ENCODE data around the gene MT1H. TPM values are rescaled to one million over a fixed set of nuclear protein-coding genes. Genes with fewer than 3 reads are reported as not detected.

The MT1H gene
- polyA plus RNA-seq, 3 donors, result 0.76 TPM; not detected in 2

DNA sequence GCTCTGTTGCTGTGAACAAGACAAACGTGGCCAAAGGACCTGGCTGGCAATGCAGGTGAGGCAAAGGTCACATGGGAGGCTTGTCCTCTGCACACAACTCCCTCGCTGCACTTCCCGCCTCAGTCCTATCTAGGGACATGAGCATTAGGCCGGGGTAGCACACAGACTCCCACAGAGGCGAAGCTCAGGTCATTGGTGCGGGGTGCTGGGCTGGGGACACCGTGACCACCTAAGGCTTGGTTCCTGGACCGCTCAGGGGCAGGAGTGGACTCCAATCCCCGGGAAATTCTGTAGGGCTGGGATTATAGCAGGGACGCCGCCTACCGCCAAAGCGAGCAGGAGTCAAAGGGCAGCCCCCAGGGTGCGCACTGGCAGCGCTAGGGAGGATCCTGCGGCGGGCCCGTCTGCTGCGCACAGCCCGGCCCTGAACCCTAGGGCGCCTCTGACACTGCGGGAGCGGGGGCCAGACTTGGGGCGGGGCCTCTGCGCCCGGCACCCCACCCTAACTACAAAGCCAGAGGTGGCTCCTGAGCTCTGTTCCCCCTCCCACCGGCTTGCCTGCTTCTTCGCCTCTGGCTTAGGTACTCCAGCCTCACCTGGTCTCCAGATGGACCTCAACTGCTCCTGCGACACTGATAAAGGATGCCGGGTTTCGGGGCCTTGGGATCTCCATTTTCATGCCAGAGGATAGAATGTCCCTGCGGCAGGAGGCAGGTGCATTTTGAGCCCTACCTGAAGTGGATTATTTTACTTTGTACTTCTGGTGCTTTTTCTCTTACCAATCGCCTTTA, 21.8 kb upstream of the MT1H start:
- no peak overlapping the region for H3K4me3 ChIP-seq (replicated peaks in 1 of 3; ENCODE audit: low read depth in 2 of 3, low read length in 3 of 3)
- TF ChIP-seq, protein P1, sequence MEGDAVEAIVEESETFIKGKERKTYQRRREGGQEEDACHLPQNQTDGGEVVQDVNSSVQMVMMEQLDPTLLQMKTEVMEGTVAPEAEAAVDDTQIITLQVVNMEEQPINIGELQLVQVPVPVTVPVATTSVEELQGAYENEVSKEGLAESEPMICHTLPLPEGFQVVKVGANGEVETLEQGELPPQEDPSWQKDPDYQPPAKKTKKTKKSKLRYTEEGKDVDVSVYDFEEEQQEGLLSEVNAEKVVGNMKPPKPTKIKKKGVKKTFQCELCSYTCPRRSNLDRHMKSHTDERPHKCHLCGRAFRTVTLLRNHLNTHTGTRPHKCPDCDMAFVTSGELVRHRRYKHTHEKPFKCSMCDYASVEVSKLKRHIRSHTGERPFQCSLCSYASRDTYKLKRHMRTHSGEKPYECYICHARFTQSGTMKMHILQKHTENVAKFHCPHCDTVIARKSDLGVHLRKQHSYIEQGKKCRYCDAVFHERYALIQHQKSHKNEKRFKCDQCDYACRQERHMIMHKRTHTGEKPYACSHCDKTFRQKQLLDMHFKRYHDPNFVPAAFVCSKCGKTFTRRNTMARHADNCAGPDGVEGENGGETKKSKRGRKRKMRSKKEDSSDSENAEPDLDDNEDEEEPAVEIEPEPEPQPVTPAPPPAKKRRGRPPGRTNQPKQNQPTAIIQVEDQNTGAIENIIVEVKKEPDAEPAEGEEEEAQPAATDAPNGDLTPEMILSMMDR (IDR thresholded peaks at IDR 0.05), result no peak
- no peak overlapping the region for H3K4me2 ChIP-seq (replicated peaks; ENCODE audit: extremely low read depth, low read length, poor library complexity, severe bottlenecking)
- H3K27me3 Mint-ChIP-seq (ENCODE audit: low read depth in 3 of 3), result peaks cover 57 to 85% (median 69%) of the 10 kb centered on the region in 3 donors
- peaks cover 11% of the 10 kb centered on the region for H3K4me1 Mint-ChIP-seq
- H3K9me3 ChIP-seq (replicated peaks in 1 of 2; ENCODE audit: control insufficient read depth in 1 of 2, insufficient read depth in 1 of 2, low read length in 2 of 2), result peaks cover 0 to 5% of the 10 kb centered on the region in 2 donors
- peak overlapping the region in 1 of 2 donors; percentile 79 for H3K4me3 Mint-ChIP-seq
- WGBS (ENCODE audit: insufficient coverage), result 50% methylated on average over 31 of the region's 33 CpGs
- no peak overlapping the region for H3K9ac ChIP-seq (ENCODE audit: insufficient read depth, low read length, poor library complexity, severe bottlenecking)
- intact Hi-C loops (cut with micrococcal nuclease), result no loop called here
- H4K20me1 ChIP-seq (ENCODE audit: insufficient read depth, low read length), result no peaks in the 10 kb centered on the region
- H3K36me3 Mint-ChIP-seq, result no peaks in the 10 kb centered on the region
- H3K27me3 ChIP-seq (ENCODE audit: control insufficient read depth in 2 of 2, insufficient read depth in 2 of 2, low read length in 2 of 2), result peaks cover 36 to 77% of the 10 kb centered on the region in 2 donors
- no peak overlapping the region for H2AFZ ChIP-seq (ENCODE audit: insufficient read depth, low read depth, low read length, poor library complexity, severe bottlenecking)
- H3K36me3 ChIP-seq (replicated peaks in 1 of 2; ENCODE audit: control insufficient read depth in 1 of 2, insufficient read depth in 2 of 2, low read length in 2 of 2), result no peaks in the 10 kb centered on the region
- H3K79me2 ChIP-seq (ENCODE audit: insufficient read depth, low read length), result no peaks in the 10 kb centered on the region
- H3K27ac Mint-ChIP-seq, result no peak overlapping the region
- no peak for DNase-seq
- no peak overlapping the region for H3K27ac ChIP-seq (ENCODE audit: low read depth in 1 of 2, low read length in 2 of 2)
- H3K4me1 ChIP-seq (ENCODE audit: control insufficient read depth in 1 of 2, insufficient read depth in 2 of 2, low read length in 2 of 2), result peaks cover 4 to 8% of the 10 kb centered on the region in 2 donors
- peaks cover 0 to 9% (median 0%) of the 10 kb centered on the region in 7 donors for H3K9me3 Mint-ChIP-seq

DNA sequence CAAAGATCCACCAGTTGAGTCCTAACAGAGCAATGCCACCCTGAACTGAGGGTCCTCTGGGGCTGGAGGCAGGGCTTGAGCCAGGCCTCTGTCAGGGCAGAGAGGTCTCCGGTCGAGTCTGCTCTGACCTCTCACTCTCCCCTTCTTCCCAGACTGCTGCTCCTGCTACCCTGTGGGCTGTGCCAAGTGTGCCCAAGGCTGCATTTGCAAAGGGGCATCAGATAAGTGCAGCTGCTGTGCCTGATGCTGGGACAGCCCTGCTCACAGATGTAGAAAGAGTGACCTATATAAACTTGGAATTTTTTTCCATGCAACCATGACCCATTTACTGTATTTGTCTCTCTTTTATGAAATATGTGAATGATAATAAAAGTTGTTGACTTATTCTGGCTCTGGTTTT, 20.3 kb upstream of the MT1H start:
- Histone ChIP-seq H3K27ac (ENCODE audit: low read depth in 1 of 2, low read length in 2 of 2) (no peak overlapping the region), H3K36me3 (replicated peaks in 1 of 2; ENCODE audit: control insufficient read depth in 1 of 2, insufficient read depth in 2 of 2, low read length in 2 of 2) (no peaks in the 10 kb centered on the region), H3K9me3 (replicated peaks in 1 of 2; ENCODE audit: control insufficient read depth in 1 of 2, insufficient read depth in 1 of 2, low read length in 2 of 2) (peaks cover 0 to 5% of the 10 kb centered on the region in 2 donors), H3K27me3 (ENCODE audit: control insufficient read depth in 2 of 2, insufficient read depth in 2 of 2, low read length in 2 of 2) (peaks cover 29 to 65% of the 10 kb centered on the region in 2 donors), H3K9ac (ENCODE audit: insufficient read depth, low read length, poor library complexity, severe bottlenecking) (no peak overlapping the region), H4K20me1 (ENCODE audit: insufficient read depth, low read length) (no peaks in the 10 kb centered on the region), H3K79me2 (ENCODE audit: insufficient read depth, low read length) (no peaks in the 10 kb centered on the region), H3K4me2 (replicated peaks; ENCODE audit: extremely low read depth, low read length, poor library complexity, severe bottlenecking) (no peak overlapping the region), H3K4me3 (replicated peaks in 1 of 3; ENCODE audit: low read depth in 2 of 3, low read length in 3 of 3) (no peak overlapping the region), H2AFZ (ENCODE audit: insufficient read depth, low read depth, low read length, poor library complexity, severe bottlenecking) (no peak overlapping the region), H3K4me1 (ENCODE audit: control insufficient read depth in 1 of 2, insufficient read depth in 2 of 2, low read length in 2 of 2) (no peaks in the 10 kb centered on the region)
- H3K36me3 Mint-ChIP-seq, result no peaks in the 10 kb centered on the region
- H3K4me3 Mint-ChIP-seq, result no peak overlapping the region
- peaks cover 52 to 75% (median 55%) of the 10 kb centered on the region in 3 donors for H3K27me3 Mint-ChIP-seq (ENCODE audit: low read depth in 3 of 3)
- H3K4me1 Mint-ChIP-seq, result peaks cover 2% of the 10 kb centered on the region
- intact Hi-C loops (cut with micrococcal nuclease), result no loop called here
- peak overlapping the region in 1 of 7 donors; percentile 63 for H3K27ac Mint-ChIP-seq
- peaks cover 0 to 6% (median 0%) of the 10 kb centered on the region in 7 donors for H3K9me3 Mint-ChIP-seq
- DNase-seq, result no peak
- WGBS (ENCODE audit: insufficient coverage), result no CpG with 5 or more reads among the region's 2 CpGs
- TF ChIP-seq, protein P1 (IDR thresholded peaks at IDR 0.05), result no peak
